ENCODE results near the gene KLF11.

DNA sequence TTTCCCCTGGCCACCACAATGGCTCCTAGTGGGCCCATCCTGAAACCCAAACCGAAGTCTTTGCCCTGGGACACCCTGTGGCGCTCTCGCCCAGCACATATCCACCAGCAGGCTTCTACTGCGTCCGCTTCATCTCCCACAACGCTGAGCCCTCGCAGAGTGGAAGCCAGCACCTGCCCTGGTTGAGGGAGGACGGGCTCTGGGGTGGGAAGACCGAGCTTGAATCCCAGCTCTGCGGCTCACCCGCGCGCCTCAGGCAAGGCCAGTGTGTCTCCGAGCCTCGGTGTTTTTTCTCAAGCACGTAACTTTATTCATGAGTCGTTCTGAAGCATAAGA, 15.6 kb downstream of the KLF11 start:
- TF ChIP-seq TAF1 (IDR thresholded peaks at IDR 0.05; ENCODE audit: low read depth, low read length), result no peak
- no peak for TF ChIP-seq POLR2A (IDR thresholded peaks at IDR 0.05; ENCODE audit: low read depth, low read length)
- no peak for TF ChIP-seq POLR2AphosphoS5 (IDR thresholded peaks at IDR 0.05; ENCODE audit: low read depth, low read length)
- TF ChIP-seq PAX5 (IDR thresholded peaks at IDR 0.05; ENCODE audit: insufficient read depth, low read length, severe bottlenecking), result no peak

All from GM12891 (cell line).